Endothelial cell of umbilical vein (primary cell): ENCODE results near the gene UPF3A. TPM values are rescaled to one million over a fixed set of nuclear protein-coding genes. Genes with fewer than 3 reads are reported as not detected.

ENCODE experiments used
- BruUV-seq: library from RNA; stranded (reverse); fragments of 400-500 nt; replicated peaks from 2 replicates; lab custom pipeline; 2021; lab: Mats Ljungman, UMichigan
- CTCF ChIA-PET: fragments of 300-600, 350-600 bp; sonication (Branson Sonifier 250); formaldehyde crosslinking; loops from one replicate; lab custom pipeline; 2021; ENCODE audit warnings: antibody characterized with exemption, inconsistent platforms; lab: Charles Lee
- POLR2A ChIA-PET: fragments of 300-600, 350-600 bp; sonication (Branson Sonifier 250); formaldehyde crosslinking; loops from one replicate; lab custom pipeline; 2021; ENCODE audit warnings: antibody characterized with exemption, inconsistent platforms; lab: Charles Lee
- DNase-seq: peaks from one replicate; pipeline ENCODE4 v3.0.0-alpha.2; 2011; ENCODE audit warnings: low read depth, low spot score
- FAIRE-seq: peaks from 2 replicates; lab custom pipeline; 2011; peaks lifted over from hg19 to GRCh38; lab: Jason Lieb, UNC
- H2AFZ ChIP-seq: 2 replicates; pipeline ENCODE4 v1.6.0; 2012; ENCODE audit warnings: low read depth, low read length, control low read depth, inconsistent platforms
- H3K27ac ChIP-seq: 2 replicates; pipeline ENCODE4 v1.5.1; 2011; ENCODE audit warnings: low read depth, mild to moderate bottlenecking, control low read depth, low read length, moderate library complexity; ENCODE audit not compliant: insufficient read depth
- H3K27me3 ChIP-seq, 2 experiments: 2 replicates each; pipeline versions ENCODE4 v1.6.0 to v1.6.1; 2011; ENCODE audit warnings: low read length in 2 of 2, mixed read lengths in 1 of 2; ENCODE audit not compliant: control insufficient read depth in 2 of 2, insufficient read depth in 2 of 2
- H3K36me3 ChIP-seq, 2 experiments: 2 replicates in 1 of 2; 3 replicates in 1 of 2; pipeline ENCODE4 v1.5.1; 2011; ENCODE audit warnings: low read length in 2 of 2, mild to moderate bottlenecking in 1 of 2, moderate library complexity in 1 of 2; ENCODE audit not compliant: control insufficient read depth in 2 of 2, insufficient read depth in 2 of 2; ENCODE audit errors: extremely low read depth in 1 of 2
- H3K4me1 ChIP-seq: 3 replicates; pipeline ENCODE4 v1.5.1; 2011; ENCODE audit warnings: mild to moderate bottlenecking, low read length; ENCODE audit not compliant: control insufficient read depth, insufficient read depth; ENCODE audit errors: extremely low read depth
- H3K4me2 ChIP-seq: 2 replicates; pipeline ENCODE4 v1.6.1; 2011; ENCODE audit warnings: low read length, control low read depth, mixed read lengths; ENCODE audit not compliant: insufficient read depth
- H3K4me3 ChIP-seq, 3 experiments: fragments of 200-600 bp in 1 of 3; sonication (generic), shearing (Covaris generic) in 1 of 3; replicated peaks in 1 of 3; 2 replicates each; pipeline ENCODE4 v1.5.1; 2011 to 2016; ENCODE audit warnings: control low read depth in 3 of 3, low read length in 3 of 3, mild to moderate bottlenecking in 2 of 3, inconsistent platforms in 1 of 3, low read depth in 1 of 3, moderate library complexity in 1 of 3; ENCODE audit not compliant: insufficient read depth in 1 of 3
- H3K79me2 ChIP-seq: 2 replicates; pipeline ENCODE4 v1.6.0; 2012; ENCODE audit warnings: low read length, inconsistent platforms; ENCODE audit not compliant: control insufficient read depth, insufficient read depth
- H3K9ac ChIP-seq: replicated peaks from 2 replicates; pipeline ENCODE3; 2011; ENCODE audit warnings: low read length, control low read depth; ENCODE audit not compliant: insufficient read depth; ENCODE audit errors: extremely low read depth
- H3K9me1 ChIP-seq: replicated peaks from 3 replicates; pipeline ENCODE4 v1.6.0; 2011; ENCODE audit warnings: mild to moderate bottlenecking, low read length; ENCODE audit not compliant: control insufficient read depth, insufficient read depth; ENCODE audit errors: extremely low read depth
- H3K9me3 ChIP-seq: replicated peaks from 2 replicates; pipeline ENCODE4 v1.5.1; 2012; ENCODE audit warnings: low read length, inconsistent platforms; ENCODE audit not compliant: control insufficient read depth, insufficient read depth
- H4K20me1 ChIP-seq: replicated peaks from 2 replicates; pipeline ENCODE3; 2011; ENCODE audit warnings: mild to moderate bottlenecking, low read length; ENCODE audit not compliant: control insufficient read depth, insufficient read depth; ENCODE audit errors: extremely low read depth
- FOS ChIP-seq: IDR thresholded peaks from 2 replicates; pipeline ENCODE4 v1.6.1; 2011; ENCODE audit warnings: mild to moderate bottlenecking, low read length, moderate library complexity, borderline replicate concordance; ENCODE audit not compliant: insufficient read depth
- GATA2 ChIP-seq: IDR thresholded peaks from 2 replicates; pipeline ENCODE4 v1.7.0; 2011; ENCODE audit warnings: low read depth, mild to moderate bottlenecking, moderate library complexity, mixed read lengths, low read length; ENCODE audit not compliant: insufficient read length, insufficient read depth
- JUN ChIP-seq: IDR thresholded peaks from 2 replicates; pipeline ENCODE4 v1.6.1; 2011; ENCODE audit warnings: borderline replicate concordance, low read depth; ENCODE audit not compliant: insufficient read length, insufficient read depth
- POLR2AphosphoS5 ChIP-seq: IDR thresholded peaks from 2 replicates; pipeline ENCODE4 v1.6.1; 2012; ENCODE audit warnings: low read depth, mild to moderate bottlenecking, control low read depth, low read length, moderate library complexity; ENCODE audit not compliant: insufficient read depth
- dilution Hi-C: fragments of 300-500 bp; cut with MboI; formaldehyde crosslinking; loops from one replicate; pipeline ENCODE4 v1.15.0; 2019; ENCODE audit warnings: low sequenced_read_pairs; ENCODE audit not compliant: extremely low pct_ligation_motif_present
- intact Hi-C: fragments of 100-400 bp; cut with micrococcal nuclease; formaldehyde crosslinking; loops from one replicate; pipeline ENCODE4 v1.10.0; 2022
- polyA plus RNA-seq, 4 experiments: library from polyadenylated mRNA; depleted of rRNA in 3 of 4; stranded (reverse) in 3 of 4; unstranded in 1 of 4; fragments of >200 nt; gene quantifications; 2 replicates each; pipeline versions ENCODE4 v1.2.1 to v1.2.3, GENCODE V29; 2011 to 2012; ENCODE audit warnings: missing spikeins in 1 of 4
- total RNA-seq: library from RNA; stranded (reverse); gene quantifications from 2 replicates; pipeline ENCODE4 v1.2.3, GENCODE V29; 2021

Gene UPF3A
- total and polyA plus RNA-seq, 2 donors (not counting 3 experiments of a cell fraction or from before 2014, with no cell fraction given) = 37.2 to 75.4 TPM

DNA sequence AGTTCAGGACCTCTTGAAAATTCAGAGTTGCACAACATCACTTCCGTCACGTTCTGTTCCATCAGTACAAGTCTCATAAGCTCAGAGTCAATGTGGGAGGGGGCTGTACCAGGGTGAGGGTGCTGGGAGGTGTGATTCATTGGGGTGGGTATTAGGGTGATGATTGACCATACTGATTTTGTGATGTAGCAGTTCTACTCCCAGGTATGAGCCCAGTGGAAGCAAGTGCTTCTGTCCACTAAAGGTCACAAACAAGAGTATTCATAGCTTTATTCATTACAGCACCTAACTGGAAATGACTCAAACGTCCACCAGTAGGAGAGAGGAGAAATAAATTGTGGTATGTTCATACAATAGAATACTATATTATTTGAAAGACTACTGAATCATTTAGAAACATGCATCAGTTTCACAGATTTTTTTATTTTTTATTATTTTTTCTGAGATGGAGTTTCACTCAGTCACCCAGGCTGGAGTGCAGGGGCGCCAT is 12.1 kb upstream of the UPF3A start:
- no peak for DNase-seq
- dilution Hi-C loops = no loop called here
- BruUV-seq = no TSS peak
- Histone ChIP-seq H3K4me3 (no peak overlapping the region), H2AFZ (no peak overlapping the region), H3K36me3 (peaks cover 24 to 26% of the 10 kb centered on the region in 2 experiments), H3K79me2 (no peaks in the 10 kb centered on the region), H3K9me1 (no peaks in the 10 kb centered on the region), H4K20me1 (no peaks in the 10 kb centered on the region), H3K9ac (no peak overlapping the region), H3K27me3 (no peaks in the 10 kb centered on the region), H3K9me3 (no peaks in the 10 kb centered on the region), H3K27ac (no peak overlapping the region), H3K4me1 (no peaks in the 10 kb centered on the region), H3K4me2 (no peak overlapping the region)
- no peak for TF ChIP-seq GATA2
- TF ChIP-seq JUN = no peak
- no peak for TF ChIP-seq POLR2AphosphoS5
- no peak for FAIRE-seq
- intact Hi-C loops = no loop called here
- ChIA-PET CTCF (interaction anchor here (0.5 to 1.5 kb wide), 2 partner anchors 24 to 50 kb away, joined by 3 to 4 read pairs; no protein-coding TSS in a partner anchor), POLR2A (no interaction called here)

DNA sequence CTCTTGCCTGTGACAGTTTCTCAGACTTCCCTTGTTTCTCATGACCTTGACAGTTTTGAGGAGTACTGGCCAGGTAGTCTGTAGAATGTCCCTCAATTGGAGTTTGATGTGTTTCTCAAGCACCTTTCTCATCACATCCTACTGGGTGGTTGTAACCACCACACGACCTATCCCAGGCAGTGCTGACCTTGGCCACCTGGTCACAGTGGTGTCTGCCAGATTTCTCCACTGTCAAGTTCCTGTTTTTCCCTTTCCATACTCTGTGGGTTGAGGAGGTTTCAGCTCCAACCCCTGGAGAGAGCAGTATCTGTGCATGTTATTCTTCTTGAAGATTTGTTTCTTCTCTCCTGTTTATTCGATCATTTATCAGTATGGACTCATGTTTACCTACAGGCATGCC is 8.4 kb upstream of the UPF3A start:
- H4K20me1 ChIP-seq = no peaks in the 10 kb centered on the region
- H3K4me2 ChIP-seq = no peak overlapping the region
- no peak overlapping the region for H3K4me3 ChIP-seq
- no TSS peak for BruUV-seq
- no peak overlapping the region for H3K9ac ChIP-seq
- FAIRE-seq (no peak), DNase-seq (peak; percentile 22)
- intact Hi-C loops (no loop called here), dilution Hi-C loops (no loop called here)
- H3K27me3 ChIP-seq = no peaks in the 10 kb centered on the region
- no peak overlapping the region for H3K27ac ChIP-seq
- H2AFZ ChIP-seq = no peak overlapping the region
- POLR2A ChIA-PET = no interaction called here
- no peaks in the 10 kb centered on the region for H3K9me3 ChIP-seq
- TF ChIP-seq FOS (no peak), POLR2AphosphoS5 (no peak)
- H3K9me1 ChIP-seq = no peaks in the 10 kb centered on the region
- CTCF ChIA-PET = no interaction called here
- no peaks in the 10 kb centered on the region for H3K4me1 ChIP-seq
- H3K36me3 ChIP-seq = peaks cover 15 to 18% of the 10 kb centered on the region in 2 experiments
- no peaks in the 10 kb centered on the region for H3K79me2 ChIP-seq
